Ishikawa (cell line): ENCODE data around the gene CALR.

ENCODE experiments used
- CREB1 ChIP-seq: IDR thresholded peaks from 2 replicates; pipeline ENCODE4 v1.6.1; 2012; ENCODE audit warnings: low read depth
- EGR1 ChIP-seq: IDR thresholded peaks from 2 replicates; pipeline ENCODE4 v1.6.1; 2012
- EP300 ChIP-seq: IDR thresholded peaks from 2 replicates; pipeline ENCODE4 v1.6.1; 2012; ENCODE audit warnings: borderline replicate concordance
- FOXM1 ChIP-seq: IDR thresholded peaks from 2 replicates; pipeline ENCODE4 v1.6.1; 2012; ENCODE audit warnings: low read depth, borderline replicate concordance
- NFIC ChIP-seq: IDR thresholded peaks from 2 replicates; pipeline ENCODE4 v1.6.1; 2012
- TAF1 ChIP-seq: IDR thresholded peaks from 2 replicates; pipeline ENCODE4 v1.6.1; 2012; ENCODE audit warnings: low read depth, mild to moderate bottlenecking
- TF ChIP-seq, protein P1 (sequence below): IDR thresholded peaks from 2 replicates; pipeline ENCODE4 v1.6.1; 2012
- TF ChIP-seq, protein P2 (sequence below): IDR thresholded peaks from 2 replicates; pipeline ENCODE4 v1.6.1; 2012
- TF ChIP-seq, protein P3 (sequence below): IDR thresholded peaks from 2 replicates; pipeline ENCODE4 v1.6.1; 2012; ENCODE audit warnings: low read depth, mild to moderate bottlenecking

DNA sequence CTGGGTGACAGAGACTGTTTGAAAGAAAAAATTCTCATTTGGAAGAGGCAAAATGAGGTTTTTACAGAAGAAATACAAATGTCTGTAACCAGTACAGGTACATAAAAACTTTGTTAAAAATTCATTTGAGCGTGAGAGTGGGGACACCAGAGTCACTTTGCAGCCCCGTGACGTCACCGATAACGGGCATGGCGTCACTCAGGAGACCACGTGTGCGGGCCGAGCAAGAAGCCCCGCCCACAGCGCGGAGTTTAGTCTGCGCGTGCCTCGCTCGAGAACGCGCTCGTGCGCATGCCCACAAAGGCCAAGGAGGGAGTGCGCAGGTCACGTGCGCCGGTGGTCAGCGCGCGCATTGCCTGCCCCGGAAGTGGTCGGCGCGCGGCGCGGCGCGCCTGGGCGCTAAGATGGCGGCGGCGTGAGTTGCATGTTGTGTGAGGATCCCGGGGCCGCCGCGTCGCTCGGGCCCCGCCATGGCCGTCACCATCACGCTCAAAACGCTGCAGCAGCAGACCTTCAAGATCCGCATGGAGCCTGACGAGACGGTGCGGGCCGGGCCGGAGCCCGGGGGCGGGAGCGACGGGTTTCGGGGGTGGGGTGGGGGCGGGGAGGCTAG, 7.2 kb downstream of the CALR start, which contains the start of gene RAD23A:
- TF ChIP-seq, protein P1, sequence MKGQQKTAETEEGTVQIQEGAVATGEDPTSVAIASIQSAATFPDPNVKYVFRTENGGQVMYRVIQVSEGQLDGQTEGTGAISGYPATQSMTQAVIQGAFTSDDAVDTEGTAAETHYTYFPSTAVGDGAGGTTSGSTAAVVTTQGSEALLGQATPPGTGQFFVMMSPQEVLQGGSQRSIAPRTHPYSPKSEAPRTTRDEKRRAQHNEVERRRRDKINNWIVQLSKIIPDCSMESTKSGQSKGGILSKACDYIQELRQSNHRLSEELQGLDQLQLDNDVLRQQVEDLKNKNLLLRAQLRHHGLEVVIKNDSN, result peak; percentile 99
- TF ChIP-seq, protein P2, sequence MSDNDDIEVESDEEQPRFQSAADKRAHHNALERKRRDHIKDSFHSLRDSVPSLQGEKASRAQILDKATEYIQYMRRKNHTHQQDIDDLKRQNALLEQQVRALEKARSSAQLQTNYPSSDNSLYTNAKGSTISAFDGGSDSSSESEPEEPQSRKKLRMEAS, result peak; percentile 96
- TF ChIP-seq TAF1 (peak; percentile 98), EGR1 (peak; percentile 56; the same call in 1 of the 2 replicates), CREB1 (peak; percentile 97), FOXM1 (no peak), EP300 (no peak), NFIC (no peak)
- TF ChIP-seq, protein P3, sequence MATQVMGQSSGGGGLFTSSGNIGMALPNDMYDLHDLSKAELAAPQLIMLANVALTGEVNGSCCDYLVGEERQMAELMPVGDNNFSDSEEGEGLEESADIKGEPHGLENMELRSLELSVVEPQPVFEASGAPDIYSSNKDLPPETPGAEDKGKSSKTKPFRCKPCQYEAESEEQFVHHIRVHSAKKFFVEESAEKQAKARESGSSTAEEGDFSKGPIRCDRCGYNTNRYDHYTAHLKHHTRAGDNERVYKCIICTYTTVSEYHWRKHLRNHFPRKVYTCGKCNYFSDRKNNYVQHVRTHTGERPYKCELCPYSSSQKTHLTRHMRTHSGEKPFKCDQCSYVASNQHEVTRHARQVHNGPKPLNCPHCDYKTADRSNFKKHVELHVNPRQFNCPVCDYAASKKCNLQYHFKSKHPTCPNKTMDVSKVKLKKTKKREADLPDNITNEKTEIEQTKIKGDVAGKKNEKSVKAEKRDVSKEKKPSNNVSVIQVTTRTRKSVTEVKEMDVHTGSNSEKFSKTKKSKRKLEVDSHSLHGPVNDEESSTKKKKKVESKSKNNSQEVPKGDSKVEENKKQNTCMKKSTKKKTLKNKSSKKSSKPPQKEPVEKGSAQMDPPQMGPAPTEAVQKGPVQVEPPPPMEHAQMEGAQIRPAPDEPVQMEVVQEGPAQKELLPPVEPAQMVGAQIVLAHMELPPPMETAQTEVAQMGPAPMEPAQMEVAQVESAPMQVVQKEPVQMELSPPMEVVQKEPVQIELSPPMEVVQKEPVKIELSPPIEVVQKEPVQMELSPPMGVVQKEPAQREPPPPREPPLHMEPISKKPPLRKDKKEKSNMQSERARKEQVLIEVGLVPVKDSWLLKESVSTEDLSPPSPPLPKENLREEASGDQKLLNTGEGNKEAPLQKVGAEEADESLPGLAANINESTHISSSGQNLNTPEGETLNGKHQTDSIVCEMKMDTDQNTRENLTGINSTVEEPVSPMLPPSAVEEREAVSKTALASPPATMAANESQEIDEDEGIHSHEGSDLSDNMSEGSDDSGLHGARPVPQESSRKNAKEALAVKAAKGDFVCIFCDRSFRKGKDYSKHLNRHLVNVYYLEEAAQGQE, result no peak
